T-helper 1 cell (primary cell): ENCODE measurements around the gene GADD45B.
"Not testable (repeated sequence)": the region's sequence is repeated elsewhere in the genome, so short reads cannot be mapped to it uniquely, and the experiment has no call there.

ENCODE experiments used
- DNase-seq, 5 donors: peaks; one replicate each; pipeline ENCODE4 v3.0.0-alpha.2; 2012 to 2020

GADD45B gene

GRCh38 chr19:2518856-2519255, 42.9 kb downstream of the GADD45B start:
- DNase-seq: not testable (repeated sequence)

GRCh38 chr19:2519482-2519881, 43.6 kb downstream of the GADD45B start:
- DNase-seq: no peak

- DNase-seq: no peak
These were observed 47.8 kb downstream of the GADD45B start for GRCh38 chr19:2523630-2524311.

GRCh38 chr19:2524361-2524839, 48.5 kb downstream of the GADD45B start:
- no peak for DNase-seq

GRCh38 chr19:2524840-2525723, 49.2 kb downstream of the GADD45B start:
- no peak for DNase-seq

GRCh38 chr19:2527171-2527570, 51.2 kb downstream of the GADD45B start:
- no peak for DNase-seq

- DNase-seq: no peak
These were observed 51.8 kb downstream of the GADD45B start for GRCh38 chr19:2527686-2528085.
